ENCODE results near the gene ADGRG1.
A peak's percentile ranks its signal among the peaks of the same experiment; 100 is the strongest.

The ADGRG1 gene

DNA sequence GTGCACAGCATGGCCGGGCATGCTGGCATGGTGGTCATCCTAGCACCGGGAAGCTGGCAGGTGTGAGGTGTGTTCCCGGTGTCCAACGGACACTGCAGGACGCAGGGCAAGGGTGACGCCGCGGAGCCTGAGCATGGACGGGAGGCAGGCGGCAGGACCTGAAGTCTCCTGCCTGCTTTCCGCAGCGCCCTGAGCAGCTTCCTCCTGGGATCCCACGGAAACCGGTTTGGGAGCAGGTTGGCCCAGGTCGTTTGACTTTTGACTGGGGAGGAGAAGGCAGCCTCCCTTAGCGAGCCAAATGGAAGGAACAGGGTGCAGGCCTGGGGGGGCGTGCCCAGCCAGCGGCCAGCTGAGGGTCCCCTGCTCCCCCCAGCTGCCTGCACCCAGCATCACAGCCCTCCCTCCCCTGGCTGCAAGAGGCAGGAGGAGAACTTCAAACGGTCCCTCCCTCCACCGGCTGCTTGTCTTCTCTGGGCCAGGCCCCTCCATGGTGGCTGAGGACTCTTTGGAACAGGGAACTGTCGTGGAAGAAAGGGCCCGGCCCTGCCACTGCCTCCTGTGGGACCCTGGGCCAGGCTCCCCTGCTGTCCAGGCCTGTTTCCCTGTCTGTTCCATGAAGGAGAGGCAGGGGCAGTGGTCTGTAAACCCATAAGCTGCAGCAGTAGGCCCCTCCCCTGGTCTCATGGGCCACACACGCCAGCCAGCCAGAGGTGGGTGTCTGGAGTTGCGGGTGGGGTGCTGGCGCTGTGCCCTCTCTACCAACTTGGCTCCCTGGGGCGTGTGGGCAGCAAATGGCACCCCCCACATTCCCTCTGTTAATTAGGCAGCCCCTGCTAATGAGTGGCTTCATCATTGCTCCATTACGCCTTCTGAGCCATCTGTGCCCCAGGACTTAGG lies 7.8 kb upstream of the ADGRG1 start:
- DNase-seq (ENCODE audit: low read depth, low spot score) = peak; percentile 80

DNA sequence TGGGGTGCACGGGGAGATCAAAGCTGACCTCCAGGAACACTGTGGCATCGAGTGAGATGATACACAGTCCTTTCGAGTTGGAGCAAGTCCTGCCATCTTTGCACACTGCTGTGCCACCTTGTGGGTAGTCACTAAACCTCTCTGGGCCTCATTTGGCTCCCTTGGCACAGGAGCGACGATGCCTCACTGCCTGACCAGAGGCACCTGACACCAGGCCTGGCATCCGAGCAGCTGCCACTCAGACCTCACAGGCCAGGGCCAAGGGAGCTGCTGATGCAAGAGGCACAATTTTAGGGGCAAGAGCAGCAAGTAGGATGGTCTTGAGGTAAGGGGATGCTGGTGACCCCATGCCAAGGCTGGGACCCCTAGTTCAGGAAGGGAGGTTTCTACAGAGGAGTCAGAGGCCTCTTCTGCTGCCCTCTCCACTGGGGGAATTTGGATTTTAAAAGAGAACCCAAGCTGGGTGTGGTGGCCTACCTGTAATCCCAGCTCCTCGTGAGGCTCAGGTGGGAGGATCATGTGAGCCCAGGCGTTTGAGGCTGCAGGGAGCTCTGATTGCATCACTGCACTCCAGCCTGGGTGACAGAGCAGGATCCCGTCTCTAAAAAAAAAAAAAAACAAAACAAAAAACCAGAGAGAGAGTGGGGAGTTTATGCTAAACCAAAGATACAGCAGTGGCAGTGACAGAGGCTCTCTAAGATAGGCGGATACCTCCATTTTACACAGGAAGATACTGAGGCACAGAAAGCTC lies 6.7 kb upstream of the ADGRG1 start:
- DNase-seq (ENCODE audit: low read depth, low spot score) = no peak

DNA sequence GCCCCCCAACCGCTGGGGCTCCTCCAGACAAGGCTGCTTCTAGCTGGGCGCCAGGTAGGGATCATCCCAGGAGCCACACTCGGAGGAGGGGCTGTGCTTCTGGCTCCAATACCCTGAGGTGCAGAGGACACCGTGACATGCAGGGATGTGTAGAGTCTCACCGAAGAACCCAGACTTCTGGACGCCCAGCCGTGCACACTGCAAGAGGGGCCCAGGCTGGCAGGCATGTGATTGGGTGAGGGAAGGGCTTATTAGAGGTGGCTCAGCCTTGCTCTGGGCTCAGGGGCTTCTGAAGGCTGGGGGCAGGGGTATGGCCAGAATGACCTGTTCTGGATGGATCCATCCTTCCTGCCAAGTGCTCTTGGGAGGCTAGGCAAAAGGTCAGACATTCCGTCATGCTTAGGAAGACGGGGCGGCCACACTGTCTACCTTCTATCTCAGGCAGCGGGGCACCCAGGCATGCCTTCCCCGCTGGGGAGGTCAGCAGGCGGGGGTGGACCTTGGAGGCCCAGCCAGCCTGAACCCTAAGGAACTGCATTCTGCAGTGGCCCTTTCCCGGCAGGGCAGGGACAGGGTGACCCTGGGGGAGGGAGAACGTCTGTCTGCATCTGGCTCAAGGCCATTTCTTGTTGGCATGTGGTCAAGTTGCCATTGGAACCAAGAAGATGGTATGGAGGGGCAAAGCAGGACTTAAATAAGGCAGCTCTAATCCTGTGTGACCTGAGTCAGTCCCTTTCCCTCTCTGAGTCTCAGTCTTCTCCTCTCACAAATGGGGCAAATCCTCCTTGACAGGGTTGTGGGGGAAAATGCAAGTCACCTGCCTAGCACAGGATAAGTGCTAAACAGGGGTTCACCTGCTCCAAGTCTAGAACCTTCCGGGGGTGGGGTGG lies 5.8 kb upstream of the ADGRG1 start:
- DNase-seq (ENCODE audit: low read depth, low spot score) = no peak

DNA sequence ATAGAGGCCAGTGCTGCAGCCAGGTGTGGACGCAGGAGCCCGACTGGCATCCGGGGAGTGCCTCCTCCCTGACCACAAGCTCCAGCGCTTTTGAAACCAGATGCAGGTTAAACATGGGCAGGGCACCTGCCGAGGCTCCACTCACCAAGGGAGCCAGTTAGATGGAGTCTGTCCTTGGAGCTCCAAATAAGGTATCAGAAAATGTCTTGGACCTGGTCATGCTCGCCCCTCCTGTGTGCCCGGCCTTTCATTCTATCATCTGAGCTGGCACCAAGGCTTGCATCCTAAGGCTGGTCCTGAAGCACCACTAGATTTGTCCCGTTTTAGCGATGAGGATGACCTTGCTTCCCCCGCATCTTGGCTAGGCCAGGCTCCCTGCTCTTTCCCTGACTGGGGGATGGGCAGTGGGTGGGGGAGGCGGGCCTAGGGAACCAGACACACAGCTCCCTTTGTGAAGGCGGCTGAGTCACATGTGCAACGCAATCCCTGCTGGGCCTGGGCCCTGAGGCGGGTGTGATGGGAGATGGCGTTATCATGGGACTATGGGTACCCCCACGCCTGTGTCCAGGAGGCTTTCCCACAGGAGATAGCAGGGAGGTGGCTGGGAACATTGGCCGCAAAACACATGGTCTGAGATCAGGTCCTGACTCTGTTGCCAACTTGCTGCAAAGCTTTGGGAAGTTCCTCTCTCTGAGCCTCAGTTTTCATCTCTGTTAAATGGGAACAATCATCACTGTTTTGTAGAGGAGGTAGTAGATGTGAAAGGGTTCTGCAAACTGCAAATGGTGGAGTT lies 5.0 kb upstream of the ADGRG1 start:
- peak; percentile 86 for DNase-seq (ENCODE audit: low read depth, low spot score)

DNA sequence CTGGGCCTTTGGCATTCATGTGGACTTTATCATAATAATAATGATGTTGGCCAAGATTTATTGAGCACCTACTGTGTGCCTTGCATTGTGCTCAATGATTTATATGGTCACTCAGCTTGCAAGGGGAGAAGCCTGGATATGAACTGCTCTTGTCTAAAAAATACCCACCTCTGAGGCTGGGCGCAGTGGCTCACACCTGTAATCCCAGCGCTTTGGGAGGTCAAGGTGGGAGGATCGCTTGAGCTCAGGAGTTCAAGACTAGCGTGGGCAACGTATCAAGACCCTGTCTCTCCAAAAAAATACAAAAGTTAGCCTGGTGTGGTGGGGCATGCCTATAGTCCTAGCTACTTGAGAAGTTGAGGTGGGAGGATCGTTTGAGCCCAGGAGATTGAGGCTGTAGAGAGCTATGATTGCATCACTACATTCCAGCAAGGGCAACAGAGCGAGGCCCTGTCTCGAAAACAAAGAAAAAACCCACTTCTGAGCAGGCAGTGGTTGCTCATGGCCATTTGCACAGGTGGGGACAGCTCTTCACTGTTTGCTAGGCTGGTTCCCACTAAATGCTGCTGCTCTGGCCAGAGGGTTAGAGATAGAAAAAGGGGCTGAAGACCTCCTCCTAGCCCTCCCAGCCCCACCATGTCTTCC lies 4.3 kb upstream of the ADGRG1 start:
- peak; percentile 72 for DNase-seq (ENCODE audit: low read depth, low spot score)

DNA sequence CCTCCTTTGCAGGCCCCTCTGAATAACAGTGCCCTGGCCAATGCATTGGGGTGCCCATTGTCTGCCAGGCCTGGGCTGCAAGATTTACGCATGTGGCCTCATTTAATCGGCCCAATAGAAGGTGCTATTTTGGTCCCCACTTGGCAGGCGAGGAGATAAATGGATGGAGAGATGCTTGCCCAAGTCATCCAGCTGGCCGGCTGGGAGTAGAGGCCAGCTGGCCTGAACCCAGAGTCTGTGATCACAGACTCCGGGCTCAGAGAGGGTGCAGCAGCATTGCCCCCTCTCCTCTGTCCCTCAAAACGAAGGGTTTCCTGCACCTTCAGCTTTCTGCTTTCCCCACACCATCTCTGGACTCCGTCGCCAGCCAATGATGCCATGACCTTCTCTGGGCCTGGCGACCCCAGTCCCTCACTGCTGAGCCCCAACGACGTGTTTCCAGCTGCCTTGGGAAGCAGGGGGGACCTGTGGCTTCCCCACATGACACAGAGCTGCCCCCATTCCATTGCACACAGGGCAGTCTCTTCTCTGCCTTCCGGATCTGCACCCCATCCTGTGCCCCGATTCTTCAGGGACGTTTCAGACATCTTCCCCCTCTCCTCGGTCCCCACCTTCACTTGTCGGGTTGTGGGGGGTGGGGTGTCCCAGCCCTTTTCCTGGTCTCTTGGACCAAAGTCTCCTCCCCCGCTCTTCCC lies 3.5 kb upstream of the ADGRG1 start:
- DNase-seq (ENCODE audit: low read depth, low spot score) = no peak

DNA sequence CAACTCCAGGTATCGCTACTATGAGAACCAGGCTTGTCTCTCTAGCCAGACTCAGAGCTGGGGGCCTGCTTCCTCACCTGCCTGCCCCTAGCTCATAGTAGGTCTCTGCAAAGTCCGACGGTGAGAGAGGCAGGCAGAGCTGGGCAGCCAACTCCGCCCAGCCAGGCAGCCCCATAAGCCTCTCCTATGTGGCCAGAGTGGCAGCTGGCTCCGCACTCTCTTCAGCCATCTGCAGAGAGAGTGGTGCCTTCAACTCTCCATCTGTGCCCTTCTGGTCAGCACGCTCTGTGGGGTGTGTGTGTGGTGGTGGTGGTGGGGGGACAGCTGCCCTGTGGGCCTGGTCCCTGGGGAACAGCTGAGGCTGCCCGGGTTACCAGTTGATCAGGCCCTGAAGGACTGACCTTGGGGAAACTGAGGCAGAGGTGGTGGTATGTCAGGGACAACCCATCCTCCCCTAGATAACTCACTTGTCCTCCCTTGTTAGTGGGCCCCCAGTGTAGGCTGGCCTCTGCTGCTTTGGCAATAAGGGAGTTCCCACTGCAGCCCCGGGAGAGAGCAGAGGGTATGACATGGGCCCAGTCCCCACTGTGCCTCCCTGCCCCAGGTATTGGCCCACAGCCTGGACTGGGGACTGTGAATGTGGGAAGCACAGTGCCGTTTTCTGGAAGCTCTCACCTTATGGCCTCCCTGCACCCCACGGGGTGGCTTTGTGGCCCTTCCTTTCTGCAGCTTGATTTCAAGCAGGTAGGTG lies 1.8 kb upstream of the ADGRG1 start:
- no peak for DNase-seq (ENCODE audit: low read depth, low spot score)

DNA sequence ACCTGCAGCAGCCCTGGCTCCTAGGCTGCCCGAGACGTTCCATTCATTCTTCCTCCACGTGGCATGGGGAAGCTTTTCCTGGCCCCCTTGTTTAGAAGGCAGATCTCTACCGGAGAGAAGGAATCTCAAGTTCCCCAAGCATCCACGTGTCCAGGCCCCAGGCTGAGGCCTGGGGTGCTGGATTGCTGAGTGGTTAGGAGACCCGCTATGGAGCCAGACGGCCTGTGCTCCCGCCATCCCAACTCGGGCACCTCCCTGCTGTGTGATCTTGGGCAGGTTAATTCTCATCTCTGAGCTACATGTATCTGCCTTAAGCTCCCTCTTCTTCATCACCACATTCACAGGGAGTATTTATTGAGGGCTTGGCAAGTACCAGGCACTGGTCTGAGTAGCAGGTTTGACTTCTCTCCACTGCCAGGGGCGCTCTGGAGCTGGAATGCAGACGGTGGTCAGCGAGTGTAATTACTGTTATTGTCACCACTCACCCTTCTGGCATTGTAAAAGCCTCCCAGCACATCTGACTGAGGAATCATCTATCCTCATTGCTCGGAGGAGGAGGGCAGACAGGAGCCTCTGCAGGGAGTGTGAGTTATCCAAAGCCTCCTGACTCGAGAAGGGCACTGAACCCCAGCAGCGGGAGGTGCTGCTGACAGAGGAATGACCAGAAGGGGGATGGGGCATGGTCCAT lies 1.1 kb upstream of the ADGRG1 start:
- DNase-seq (ENCODE audit: low read depth, low spot score) = peak; percentile 95

DNA sequence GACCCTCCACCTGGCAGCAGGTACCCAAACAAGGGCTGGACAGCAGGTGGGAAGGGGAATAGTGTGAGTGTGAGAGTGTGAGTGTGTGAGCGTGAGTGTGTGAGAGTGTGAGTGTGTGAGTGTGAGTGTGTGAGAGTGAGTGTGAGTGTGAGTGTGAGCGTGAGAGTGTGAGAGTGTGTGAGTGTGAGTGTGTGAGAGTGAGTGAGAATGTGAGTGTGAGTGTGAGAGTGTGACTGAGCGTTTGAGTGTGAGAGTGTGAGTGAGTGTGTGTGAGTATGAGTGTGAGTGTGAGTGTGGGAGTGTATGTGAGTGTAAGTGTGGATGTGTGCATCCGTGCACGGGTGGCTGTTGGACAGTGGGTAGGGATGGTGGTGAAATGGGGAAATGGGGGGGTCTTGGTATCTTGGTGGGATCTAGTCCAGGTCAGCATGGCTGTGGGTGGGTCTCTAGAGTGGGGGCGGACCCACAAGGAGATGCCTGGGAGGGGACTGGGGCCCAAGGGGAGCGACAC lies 408 bp downstream of the ADGRG1 start:
- DNase-seq (ENCODE audit: low read depth, low spot score) = no peak

DNA sequence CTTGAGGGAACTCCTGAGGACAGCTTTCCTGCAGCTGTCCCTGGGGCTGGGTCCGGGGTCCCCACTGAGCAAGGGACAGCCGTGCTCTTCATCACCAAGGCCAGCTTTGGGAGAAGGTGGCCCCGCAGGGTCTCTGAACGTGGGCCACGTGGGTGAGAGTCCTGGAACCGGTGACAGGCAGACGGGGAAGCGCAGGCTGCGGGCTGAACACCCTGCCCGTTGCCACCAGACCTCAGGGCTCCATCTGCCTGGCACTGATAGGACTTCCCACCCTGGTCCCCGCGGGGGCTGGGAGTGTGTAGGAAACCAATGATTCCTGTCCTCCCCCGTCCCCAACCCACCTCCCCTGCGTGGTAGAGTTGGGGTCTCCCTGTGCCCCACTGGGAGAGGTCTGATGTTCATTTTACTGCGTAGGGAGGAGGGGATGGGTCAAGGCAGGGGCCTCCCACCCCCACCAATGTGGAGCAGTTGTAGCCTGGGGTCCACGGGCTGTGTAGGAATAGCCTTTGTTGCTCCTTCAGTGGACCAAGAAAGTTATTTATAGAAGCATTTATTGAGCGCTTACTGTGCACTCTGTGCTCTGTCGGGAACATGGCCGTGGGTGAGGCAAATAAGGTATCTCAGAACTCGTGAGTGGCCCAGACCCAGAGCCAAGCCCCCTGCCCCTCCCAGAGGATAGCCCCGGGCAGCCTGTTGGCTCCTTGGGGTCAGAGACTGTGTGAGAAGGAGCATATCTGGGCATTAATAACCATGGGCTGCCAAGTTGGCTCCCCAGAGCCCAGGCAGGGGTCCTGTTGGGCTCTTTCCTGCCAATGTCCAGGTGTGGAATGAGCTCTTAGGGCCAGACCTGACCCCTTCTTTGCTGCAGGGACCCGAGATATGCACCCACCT lies 1.3 kb downstream of the ADGRG1 start:
- no peak for DNase-seq (ENCODE audit: low read depth, low spot score)

DNA sequence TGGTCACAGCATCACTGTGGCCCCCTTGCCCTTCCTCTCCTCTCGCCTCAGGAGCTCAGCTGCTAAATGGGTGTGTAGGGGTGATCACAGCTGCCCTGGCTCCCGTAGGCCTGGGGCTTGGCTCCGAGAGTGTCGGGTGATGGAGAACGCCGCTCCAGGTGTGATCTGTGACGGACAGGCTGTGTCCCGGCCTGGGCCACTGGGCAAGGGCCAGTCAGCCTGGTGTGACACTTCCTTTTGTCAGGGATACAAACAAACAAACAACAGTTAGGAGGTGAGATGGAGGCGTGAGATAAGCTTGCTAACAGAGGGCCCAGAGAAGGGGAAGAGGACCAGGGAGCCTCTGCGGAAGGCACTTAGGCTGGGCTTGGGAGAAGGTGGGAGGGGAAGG lies 2.0 kb downstream of the ADGRG1 start:
- peak; percentile 69 for DNase-seq (ENCODE audit: low read depth, low spot score)

DNA sequence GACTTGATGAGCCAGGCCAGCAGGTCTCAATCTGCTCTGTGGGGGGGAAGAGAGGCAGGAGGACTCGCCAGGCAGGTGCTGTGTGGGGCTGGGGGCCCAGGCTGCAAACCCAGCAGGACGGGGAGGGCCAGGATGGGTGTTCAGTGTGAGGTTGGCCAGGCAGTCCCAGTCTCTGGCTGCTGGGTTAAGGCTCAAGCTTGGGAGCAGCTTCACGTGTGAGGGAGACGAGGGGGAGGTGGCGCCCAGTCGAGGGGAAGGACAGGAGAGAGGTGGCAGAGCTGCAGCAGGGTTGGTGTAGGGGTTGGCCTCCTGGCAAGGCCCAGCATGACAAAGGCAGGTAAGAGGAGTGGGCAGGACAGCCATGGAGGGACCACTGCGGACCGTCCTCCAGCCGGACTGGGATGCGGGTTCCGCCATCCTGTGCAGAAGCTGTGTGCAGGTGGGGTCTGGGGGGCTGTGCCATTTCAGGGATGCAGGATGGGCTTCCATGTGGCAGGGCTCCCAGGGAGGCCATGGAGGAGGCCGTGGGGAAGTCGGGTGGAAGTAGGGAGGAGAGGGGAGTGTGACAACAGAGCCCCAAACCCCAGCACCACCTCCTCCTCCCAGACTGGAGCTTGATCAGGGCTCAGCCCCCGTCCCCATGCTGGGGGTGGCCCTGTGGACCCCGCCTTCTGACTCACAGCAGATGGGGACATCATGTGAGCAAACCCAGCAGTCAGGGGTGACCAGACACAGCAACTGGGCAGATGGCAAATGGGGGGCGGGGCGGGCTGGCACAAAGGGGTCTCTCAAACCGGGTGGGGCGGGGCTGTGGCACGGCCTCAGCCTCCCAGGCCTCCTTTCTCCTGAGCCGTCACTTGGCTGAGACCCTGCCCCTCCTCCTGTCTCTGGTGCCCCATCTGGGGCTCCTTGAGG lies 2.8 kb downstream of the ADGRG1 start:
- no peak for DNase-seq (ENCODE audit: low read depth, low spot score)

DNA sequence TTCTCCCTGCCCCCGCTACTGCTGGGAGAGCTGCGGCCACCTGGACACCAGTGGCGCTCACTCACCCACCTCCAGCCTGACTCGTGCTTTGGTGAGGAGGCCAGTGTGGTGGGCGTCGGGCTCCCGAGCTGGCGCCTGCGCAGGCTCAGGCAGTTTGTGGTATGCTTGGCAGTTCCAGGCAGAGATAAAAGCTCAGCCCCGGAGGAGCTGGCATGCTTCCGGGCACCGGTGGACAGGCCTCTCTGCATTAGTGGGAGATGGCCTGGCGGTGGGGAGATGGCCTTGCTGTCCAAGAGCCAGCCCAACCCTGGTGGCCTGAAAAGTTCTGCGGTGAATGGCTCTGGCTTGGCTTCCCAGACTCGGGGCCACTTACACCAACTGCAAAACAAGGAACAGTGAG lies 4.1 kb downstream of the ADGRG1 start:
- DNase-seq (ENCODE audit: low read depth, low spot score) = no peak

DNA sequence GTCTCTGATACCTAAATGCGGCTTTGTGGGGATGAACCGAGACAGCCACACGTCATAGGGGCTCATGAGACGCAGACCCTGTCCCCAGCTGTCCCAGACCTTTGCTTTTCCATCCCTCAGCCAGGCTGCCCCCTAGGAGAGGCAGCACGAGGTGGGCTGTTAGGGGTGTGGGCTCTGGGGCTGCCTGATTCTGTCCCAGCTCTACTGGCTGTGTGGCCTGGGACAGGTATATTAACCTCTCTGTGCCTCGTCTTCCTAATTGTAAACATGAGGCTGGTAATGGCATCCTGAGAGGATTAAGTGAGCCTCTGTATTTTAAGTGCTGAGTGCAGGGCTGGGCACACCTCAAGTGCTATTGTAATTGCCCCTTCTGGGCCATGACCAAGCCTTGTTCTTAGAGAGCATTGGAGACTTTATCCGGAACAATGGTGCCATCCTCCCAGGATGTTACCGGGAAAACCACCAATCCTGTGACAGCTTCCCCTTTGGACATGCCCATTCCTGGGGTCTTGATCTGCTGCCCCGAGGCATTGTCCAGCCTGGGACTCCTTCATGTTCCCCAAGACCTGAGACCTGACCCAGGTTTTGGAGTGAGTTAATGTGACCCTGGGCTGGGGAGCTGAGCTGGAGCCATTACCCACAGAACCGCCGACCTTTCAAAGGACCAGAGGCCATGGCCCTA lies 5.1 kb downstream of the ADGRG1 start:
- no peak for DNase-seq (ENCODE audit: low read depth, low spot score)

DNA sequence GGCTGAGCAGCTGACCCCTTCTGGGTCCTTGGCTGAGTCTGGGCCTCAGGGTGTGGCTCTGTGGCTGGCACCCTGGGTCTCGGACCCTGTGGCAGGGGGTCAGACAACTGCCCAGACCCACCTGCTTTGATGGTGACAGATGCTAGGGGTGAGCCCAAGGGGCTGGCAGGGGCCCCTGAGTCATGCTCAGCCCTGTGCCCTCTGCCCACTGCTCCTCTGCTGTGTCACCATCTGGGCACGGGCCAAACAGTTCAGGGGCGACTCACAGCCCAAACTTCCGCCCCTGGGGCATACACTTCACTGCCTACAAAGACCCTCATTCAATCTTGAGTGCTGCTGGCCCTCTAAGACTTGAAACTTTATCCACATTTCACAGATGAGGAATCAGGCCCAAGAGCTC lies 5.7 kb downstream of the ADGRG1 start:
- no peak for DNase-seq (ENCODE audit: low read depth, low spot score)
